ENCODE results near the gene SLC1A2.

The SLC1A2 gene

DNA sequence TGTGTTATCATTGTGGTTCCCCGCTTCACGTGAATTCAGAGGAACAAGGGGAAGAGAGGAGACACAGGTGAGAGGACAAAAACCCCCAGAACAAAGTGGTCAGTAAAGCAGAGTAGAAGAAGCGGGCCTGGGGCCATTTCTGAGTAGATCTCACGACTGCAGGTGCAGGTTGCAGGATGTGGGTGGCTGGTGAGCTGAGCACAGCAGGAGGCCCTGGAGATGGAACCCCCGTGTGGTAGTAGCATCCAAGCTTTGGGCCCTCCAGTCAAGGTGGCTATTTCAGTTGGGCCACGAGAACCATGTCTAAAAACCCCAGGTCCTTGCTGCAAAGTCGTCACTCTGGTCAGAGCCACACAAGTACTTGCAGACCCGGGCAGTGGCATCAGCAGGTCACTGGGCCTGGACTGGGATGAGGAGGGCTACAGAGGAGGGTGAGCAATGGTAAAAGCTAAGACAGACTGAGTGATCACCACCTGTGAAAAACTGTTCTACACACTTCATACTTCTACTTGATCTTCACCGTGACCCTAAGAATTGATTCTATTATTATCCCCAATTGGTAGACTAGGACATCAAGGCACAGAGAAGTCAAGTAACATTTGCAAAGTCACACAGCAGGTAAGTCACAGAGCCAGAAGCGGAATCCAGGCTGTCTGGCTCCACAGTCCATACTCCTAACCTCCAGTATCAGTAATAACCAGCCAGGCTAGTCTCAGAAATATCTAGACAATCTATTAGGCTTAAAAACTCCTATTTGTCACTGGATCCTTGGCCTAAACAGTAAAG lies 43.8 kb downstream of the SLC1A2 start:
- TF ChIP-seq, protein P1, sequence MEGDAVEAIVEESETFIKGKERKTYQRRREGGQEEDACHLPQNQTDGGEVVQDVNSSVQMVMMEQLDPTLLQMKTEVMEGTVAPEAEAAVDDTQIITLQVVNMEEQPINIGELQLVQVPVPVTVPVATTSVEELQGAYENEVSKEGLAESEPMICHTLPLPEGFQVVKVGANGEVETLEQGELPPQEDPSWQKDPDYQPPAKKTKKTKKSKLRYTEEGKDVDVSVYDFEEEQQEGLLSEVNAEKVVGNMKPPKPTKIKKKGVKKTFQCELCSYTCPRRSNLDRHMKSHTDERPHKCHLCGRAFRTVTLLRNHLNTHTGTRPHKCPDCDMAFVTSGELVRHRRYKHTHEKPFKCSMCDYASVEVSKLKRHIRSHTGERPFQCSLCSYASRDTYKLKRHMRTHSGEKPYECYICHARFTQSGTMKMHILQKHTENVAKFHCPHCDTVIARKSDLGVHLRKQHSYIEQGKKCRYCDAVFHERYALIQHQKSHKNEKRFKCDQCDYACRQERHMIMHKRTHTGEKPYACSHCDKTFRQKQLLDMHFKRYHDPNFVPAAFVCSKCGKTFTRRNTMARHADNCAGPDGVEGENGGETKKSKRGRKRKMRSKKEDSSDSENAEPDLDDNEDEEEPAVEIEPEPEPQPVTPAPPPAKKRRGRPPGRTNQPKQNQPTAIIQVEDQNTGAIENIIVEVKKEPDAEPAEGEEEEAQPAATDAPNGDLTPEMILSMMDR (IDR thresholded peaks at IDR 0.05) = no peak

- TF ChIP-seq, protein P1 (IDR thresholded peaks at IDR 0.05) = no peak
These were observed 45.9 kb downstream of the SLC1A2 start for GRCh38 chr11:35373284-35373933.

GRCh38 chr11:35372565-35373283 lies 46.6 kb downstream of the SLC1A2 start:
- TF ChIP-seq, protein P1 (IDR thresholded peaks at IDR 0.05) = no peak

DNA sequence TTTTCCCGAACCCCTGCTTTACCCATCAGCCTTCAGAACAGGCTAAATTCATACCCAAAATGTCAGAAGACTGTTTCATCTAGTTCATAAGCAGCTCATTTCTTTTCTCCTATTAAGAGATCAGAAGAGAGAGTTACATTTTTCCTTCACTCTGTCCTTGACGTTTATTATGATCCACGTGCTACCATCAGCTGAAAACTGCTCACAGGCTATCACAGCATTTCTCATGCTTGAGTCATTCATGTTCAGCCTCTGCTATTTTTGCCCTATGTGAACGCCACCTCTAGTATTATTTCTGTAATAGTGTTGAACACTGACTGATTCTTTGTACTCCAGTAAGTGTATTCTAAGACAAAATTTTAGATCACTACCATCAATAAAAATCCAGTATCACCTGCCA lies 51.9 kb downstream of the SLC1A2 start:
- TF ChIP-seq, protein P1 (IDR thresholded peaks at IDR 0.05) = no peak

DNA sequence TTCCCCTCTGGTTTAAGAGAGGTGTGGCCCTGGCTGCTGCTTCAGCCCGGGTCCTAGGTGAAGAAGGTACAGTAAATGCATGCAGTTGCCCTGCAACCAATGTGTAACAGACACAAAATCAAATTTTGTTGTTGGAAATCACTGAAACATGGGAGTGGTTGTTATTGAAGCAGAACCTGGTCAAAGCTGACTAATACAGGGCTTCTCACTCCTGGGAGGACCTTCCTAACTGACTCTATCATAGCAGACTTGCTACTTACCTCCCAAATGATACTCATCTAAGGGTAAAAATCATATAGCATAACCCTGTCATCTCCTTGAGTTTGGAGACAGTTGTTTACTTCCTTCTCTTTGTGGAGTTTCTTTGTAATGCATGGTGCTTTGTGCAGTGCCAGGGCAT lies 52.6 kb downstream of the SLC1A2 start:
- TF ChIP-seq, protein P1 (IDR thresholded peaks at IDR 0.05) = no peak

DNA sequence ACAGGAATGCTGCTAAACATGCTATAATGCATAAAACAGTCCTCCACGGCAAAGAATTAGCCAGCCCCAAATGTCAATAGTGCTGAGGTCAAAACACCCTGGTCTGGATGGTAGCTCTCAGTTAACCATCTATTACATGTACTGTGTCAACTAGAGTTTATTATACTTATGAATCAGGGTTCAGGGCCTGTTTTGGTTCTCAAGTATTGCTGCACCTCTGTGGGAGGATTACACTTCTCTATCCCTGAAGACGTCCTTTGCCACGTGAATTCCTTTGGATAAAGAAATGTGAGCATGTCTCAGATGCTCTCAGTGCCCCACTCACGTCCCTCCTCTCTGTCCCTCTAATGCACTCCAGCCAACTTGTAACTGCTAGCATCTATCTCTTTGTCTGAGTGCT lies 53.4 kb downstream of the SLC1A2 start:
- TF ChIP-seq, protein P1 (IDR thresholded peaks at IDR 0.05) = no peak

DNA sequence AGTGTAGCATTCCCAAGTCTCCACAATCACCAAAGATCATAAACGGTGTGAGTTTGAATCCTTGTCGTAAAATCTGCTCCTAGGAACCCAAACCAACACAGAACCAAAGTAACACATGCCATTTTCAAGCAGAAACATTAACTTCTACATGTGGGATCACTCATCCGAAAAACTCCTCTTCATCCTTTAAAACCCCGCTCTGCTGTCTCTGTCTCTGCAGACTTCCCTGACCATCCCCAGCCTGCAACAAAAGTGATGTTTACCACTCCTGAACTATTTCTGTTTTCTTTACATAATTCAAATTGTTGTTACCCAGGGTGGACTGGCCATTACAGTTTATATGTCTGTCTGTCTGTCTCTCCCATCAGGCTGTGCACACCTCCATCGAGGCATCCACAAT lies 54.0 kb downstream of the SLC1A2 start:
- TF ChIP-seq, protein P1 (IDR thresholded peaks at IDR 0.05) = no peak

Data from LNCAP (cell line).